ENCODE results near the gene ZNF106. TPM values are rescaled to one million over a fixed set of nuclear protein-coding genes. Genes with fewer than 3 reads are reported as not detected.

Gene ZNF106
- total RNA-seq, 1 experiment from 2014 or later = 25.8 TPM

- no peak for DNase-seq (ENCODE audit: low read depth)
Observed at GRCh38 chr15:42373274-42373673, 117.7 kb downstream of the ZNF106 start.

DNA sequence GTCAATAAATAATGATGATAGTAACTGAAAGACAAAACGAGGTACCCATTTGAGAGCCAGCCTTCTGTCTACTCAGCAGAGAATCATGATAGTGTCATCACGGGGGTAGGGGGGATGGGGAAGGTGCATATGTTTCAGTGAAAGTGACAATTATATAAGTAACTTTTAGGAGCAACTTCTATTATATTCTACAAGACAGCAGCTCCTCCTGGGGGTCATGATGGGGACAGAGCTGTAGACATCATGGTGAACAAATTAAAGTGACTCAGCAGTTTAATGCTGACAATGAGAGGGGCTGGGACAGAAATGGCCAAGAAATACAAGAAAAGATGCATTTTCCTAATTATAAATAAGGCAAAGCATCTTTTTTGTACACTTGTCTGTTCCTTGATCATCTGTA is 119.8 kb downstream of the ZNF106 start:
- DNase-seq (ENCODE audit: low read depth) = peak; percentile 18

- DNase-seq (ENCODE audit: low read depth) = no peak
Observed at GRCh38 chr15:42368096-42368495, 122.8 kb downstream of the ZNF106 start.

GRCh38 chr15:42367041-42367440 is 123.9 kb downstream of the ZNF106 start:
- no peak for DNase-seq (ENCODE audit: low read depth)

- no peak for DNase-seq (ENCODE audit: low read depth)
Observed at GRCh38 chr15:42365921-42366550, 124.9 kb downstream of the ZNF106 start.

DNA sequence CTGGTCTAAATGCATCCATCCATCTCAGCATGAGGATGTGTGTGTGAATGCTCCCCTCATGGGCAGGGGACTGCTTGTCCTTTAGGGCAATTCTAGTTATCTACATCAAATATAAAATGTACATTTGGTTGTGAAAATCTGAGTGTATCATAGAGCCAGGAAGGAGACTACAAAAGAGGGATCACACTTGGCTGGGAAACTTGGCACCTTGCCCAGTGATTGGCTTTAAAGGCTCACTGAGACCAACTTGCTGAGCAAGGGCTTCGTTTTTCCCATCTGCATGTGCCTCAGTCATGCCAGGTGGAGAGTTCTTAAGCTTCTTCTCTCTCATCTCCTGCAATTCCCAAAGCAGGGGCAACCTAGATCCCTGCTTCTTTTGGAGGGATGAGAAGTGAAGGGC is 126.4 kb downstream of the ZNF106 start:
- DNase-seq (ENCODE audit: low read depth) = no peak

DNA sequence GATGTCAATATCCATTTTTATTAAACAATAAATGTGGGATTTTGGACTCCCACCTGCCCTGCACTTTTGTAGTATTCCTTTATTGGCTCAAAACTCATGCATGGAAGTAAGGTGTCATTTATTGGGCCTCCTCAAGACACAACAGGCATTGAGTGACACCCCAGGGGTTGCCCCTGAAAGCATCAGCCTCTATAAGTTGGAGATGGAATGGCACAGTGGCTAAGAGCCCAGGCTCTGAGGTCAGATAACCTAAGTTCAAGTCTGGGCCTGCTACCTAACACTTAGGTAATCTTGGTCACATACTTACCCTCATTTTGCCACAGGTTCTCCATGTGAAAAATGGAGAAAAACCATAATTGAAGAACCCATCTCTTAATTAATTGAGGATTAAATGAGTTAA is 127.0 kb downstream of the ZNF106 start:
- no peak for DNase-seq (ENCODE audit: low read depth)

GRCh38 chr15:42363487-42363886 is 127.5 kb downstream of the ZNF106 start:
- no peak for DNase-seq (ENCODE audit: low read depth)

Small RNA genes lying within 50 kb of the gene (small RNA-seq; reads per million reads assigned to genes)
- not detected for gene RNU6-188P

Other genes with a start within 250 kb of the ZNF106 start
- gene GANC, start 217.9 kb downstream of the ZNF106 start, total RNA-seq (2014; rRNA removed; shearing (Covaris generic)) = 11.6 and 15.3 TPM in 2 replicates
- gene TMEM87A, start 217.7 kb downstream of the ZNF106 start, total RNA-seq (2014; rRNA removed; shearing (Covaris generic)) = 31.3 and 42.4 TPM in 2 replicates
- gene CAPN3, start 131.6 kb downstream of the ZNF106 start, total RNA-seq (2014; rRNA removed; shearing (Covaris generic)) = 0.68 TPM in 1 of 2 replicates, not detected in the other
- 48.3 and 53.4 TPM in 2 replicates for gene SNAP23, start 4.5 kb upstream of the ZNF106 start, total RNA-seq (2014; rRNA removed; shearing (Covaris generic))
- 7.5 and 8.0 TPM in 2 replicates for gene LRRC57, start 57.7 kb upstream of the ZNF106 start, total RNA-seq (2014; rRNA removed; shearing (Covaris generic))
- gene HAUS2, start 57.7 kb upstream of the ZNF106 start, total RNA-seq (2014; rRNA removed; shearing (Covaris generic)) = 43.4 and 50.6 TPM in 2 replicates
- 2.2 TPM in 2 replicates for gene STARD9, start 84.5 kb upstream of the ZNF106 start, total RNA-seq (2014; rRNA removed; shearing (Covaris generic))
- 10.8 and 10.9 TPM in 2 replicates for gene CDAN1, start 246.0 kb upstream of the ZNF106 start, total RNA-seq (2014; rRNA removed; shearing (Covaris generic))

All from HT1080 (cell line).